Activated CD4-positive, alpha-beta T cell treated with anti-CD3 and anti-CD28 coated beads, Interleukin-2, amount 50 U/mL, for 1 hour (primary cell): ENCODE measurements around the gene SLC38A9.
"Not testable (repeated sequence)": the region's sequence is repeated elsewhere in the genome, so short reads cannot be mapped to it uniquely, and the experiment has no call there.

ENCODE experiments used
- DNase-seq: peaks from one replicate; pipeline ENCODE4 v3.0.0-alpha.2; 2020

The SLC38A9 gene, protein sequence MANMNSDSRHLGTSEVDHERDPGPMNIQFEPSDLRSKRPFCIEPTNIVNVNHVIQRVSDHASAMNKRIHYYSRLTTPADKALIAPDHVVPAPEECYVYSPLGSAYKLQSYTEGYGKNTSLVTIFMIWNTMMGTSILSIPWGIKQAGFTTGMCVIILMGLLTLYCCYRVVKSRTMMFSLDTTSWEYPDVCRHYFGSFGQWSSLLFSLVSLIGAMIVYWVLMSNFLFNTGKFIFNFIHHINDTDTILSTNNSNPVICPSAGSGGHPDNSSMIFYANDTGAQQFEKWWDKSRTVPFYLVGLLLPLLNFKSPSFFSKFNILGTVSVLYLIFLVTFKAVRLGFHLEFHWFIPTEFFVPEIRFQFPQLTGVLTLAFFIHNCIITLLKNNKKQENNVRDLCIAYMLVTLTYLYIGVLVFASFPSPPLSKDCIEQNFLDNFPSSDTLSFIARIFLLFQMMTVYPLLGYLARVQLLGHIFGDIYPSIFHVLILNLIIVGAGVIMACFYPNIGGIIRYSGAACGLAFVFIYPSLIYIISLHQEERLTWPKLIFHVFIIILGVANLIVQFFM

DNA sequence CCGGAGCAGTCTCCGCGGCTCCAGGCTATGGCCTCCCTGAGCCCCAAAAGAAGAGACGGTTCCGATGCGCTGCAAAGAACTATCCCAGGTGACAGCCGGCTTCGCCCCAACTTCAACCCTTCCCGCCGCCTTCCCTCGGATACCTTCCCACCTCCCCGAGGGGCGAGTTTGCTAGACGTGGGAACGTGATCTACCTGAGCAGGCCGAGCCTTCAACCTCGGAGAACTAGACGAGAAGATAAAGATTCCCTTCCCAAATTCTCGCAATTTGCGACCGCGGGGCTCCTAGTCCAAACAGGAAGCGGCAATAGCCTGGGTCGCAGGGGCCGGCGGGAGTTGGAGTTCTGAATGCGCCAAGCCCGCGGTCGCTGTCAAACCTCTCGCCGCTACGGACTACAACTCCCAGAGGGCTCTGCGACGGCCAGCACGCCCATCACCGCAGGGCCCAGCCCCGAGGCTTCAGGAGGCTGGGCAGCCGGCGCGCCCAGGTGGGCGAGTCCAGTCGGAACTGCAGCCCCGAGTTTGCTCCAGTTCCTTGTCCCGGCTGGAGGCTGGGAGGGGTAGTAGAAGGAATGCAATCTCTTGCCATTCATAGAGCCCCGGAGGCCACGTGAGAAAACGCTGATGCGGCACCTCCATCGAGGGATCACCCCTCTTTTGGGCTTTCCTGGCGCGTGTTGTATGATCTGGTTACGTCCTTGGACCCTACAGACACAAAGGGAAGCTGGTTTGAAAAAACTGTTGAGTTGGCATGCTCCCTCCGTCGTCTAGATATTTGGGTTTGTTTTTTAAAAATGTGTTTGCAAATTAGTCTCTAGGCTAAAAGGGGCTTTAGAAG, at the start of gene SLC38A9:
Gene SLC38A9 (minus strand): TSS at position 302 of the 837 bp plus-strand sequence. CDS start 14,366 bp downstream, outside the sequence.
- DNase-seq: peak; percentile 91

DNA sequence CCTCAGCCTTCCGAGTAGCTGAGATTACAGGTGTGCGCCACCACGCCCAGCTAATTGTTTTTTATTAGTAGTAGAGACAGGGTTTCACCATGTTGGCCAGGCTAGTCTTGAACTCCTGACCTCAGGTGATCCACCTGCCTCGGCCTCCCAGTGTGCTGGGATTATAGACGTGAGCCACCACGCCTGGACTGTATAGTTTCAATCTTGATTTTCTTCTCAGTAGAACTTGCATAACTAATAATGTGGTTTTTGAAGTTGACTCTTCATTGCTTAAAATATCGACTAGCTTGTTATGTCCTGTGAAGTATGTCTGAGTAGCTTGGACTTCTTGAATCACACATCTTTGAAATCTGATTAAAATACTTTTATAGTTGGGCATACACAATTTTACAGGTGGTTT, 49.6 kb upstream of the SLC38A9 start:
- not testable (repeated sequence) for DNase-seq

DNA sequence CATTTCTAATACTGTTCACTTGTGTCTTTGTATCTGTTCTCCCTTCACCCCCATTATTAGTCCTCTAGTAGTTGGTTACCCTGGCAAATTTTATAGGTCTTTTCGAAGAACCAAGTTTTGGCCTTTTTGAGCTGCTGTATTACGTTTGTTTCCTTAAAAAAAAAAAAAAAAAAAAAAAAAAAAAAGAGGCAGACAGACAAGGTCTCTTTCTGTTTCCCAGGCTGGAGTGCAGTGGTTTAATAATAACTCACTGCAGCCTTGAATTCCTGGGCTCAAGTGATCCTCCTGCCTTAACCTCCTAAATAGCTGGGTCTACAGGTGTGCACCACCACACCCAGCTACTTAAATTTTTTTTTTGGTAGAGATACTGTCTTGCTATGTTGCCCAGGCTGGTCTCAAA, 46.6 kb upstream of the SLC38A9 start:
- no peak for DNase-seq

DNA sequence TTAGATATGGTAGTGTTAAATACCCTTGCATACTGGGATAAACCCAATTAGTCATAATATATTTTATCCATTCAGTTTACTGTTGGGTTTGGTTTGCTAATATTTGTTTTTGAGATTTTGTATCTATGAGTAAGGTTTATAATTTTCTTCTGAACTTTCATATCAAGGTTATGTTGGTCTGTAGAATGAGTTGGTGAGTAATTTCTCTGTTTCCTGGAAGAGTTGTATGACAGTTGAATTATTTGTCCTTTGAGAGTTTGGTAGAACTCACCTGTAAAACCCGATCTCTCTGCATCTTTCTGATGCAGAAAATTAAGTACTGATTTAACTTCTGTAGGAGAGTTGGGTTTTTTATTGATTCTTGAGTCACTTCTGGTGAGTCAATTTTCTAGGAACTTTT, 46.1 kb upstream of the SLC38A9 start:
- DNase-seq: no peak

DNA sequence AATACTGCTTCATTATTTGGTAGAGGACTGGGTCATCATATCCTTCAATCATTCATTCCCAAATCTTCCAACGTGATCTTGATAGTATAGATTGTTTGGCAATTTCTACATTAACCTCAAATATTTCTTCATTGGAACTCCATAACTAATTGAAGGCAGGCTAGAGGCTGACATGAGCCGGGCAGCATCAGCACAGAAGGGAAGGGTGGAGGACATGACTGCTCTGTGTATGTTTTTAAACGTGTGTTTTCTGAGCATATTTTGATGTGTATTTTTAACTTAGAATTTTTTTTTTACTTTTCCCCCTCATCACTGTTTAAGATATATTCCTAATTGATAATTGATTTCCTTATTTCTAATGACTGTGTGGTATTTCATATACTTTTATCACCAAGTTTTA, 38.4 kb upstream of the SLC38A9 start:
- no peak for DNase-seq

DNA sequence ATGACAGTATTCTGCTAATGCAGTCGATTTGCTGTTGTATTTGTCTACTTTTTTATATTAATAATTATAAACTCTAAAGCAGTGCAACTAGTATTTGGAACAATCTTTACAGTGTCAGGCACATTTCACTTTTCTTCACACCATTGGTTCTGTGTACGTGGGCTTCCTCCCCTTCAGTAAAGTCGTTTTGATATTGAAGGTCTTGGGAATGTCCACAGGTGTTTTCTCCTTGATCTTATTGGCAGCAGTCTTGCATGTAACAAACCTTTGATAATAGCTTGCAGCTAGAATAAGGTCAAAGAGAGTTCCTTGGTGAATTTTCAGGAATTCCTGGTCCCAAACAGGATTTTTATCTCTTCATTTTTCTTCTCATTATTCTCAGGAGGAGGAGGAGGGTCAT, 37.9 kb upstream of the SLC38A9 start:
- DNase-seq: no peak

DNA sequence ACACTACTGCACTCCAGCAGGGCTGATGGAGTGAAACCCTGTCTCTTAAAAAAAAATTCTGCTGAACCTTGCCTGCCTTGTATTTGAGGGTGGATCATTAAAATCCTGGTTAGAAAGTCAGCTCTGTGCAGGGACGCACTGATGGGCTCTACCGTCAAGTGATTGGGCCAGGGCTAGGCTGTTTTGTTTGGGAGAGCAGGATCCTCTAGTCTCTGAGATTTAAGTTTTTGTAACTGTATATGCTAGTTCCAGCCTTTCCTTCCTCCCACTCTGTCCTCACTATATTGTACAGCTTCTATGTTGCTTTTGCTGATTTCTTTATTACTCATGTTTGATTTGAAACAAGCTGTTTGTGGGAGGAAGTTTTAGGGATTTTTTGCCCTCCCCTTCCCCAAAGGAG, 37.3 kb upstream of the SLC38A9 start:
- no peak for DNase-seq

DNA sequence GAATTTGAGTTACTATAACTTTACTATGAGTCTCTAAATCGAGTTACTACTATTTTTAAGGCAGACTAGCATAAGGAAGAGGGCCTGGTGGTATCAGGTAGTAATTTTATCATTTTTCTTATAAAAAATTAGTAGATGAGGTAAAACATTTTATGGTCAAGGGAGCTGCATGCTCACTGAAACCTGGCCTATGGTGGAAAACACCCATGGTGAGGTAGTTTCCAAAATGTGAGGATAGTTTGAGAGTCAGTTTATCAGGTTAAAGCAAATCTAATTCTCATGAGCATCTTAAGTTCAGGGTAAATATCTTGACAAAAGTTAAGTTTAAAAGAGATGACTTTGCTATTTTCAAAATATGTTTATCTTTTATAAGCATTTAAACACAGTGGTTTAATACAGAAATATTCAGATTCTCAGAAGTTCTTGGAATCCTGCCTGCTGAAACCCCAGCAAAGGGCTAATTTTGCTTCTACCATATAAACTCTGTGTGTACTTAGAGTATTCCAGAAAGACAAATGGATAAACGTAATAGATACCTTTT, 35.7 kb upstream of the SLC38A9 start:
- no peak for DNase-seq

DNA sequence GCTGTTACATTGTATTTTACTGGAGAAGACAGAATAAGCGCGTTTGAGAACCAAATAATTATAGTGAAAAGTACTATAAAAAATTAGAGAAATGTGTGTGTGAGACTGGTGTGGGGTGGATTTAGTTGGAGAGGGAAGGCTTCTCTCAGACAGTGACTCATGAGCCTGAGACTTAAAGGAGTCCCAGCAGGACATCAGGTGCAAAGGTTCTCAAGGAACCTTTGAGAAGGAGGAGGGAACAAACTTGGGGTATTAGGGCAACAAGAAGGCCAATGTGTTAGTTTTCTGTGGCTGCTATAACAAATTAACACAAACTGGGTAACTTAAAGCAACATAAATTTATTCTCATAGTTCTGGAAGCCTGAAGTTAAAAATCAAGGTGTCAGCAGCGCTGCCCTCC, 30.7 kb upstream of the SLC38A9 start:
- no peak for DNase-seq

DNA sequence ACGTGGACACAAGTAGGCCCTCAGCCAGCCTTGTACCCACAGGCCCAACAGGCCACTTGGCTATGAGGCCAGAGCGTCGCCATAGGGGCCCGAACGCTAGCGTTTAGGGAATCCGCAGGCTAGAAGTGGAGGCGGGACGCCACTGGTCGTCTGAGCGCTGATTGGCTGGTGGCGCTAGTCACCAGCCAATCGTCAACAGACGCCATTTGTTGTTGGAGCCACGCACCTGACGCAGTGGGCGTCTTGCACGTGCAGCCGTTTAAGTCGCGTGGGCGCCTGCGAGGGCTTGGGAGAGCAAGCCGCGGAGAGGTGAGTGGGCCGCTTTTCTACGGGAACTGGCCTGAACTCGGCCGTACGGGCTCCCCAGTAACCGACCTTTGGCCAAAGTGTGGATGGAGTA, 25.7 kb upstream of the SLC38A9 start, which contains the start of gene DDX4:
Gene DDX4 (plus strand): TSS at position 269 of the 400 bp plus-strand sequence. CDS start 903 bp downstream, outside the sequence.
- no peak for DNase-seq

DNA sequence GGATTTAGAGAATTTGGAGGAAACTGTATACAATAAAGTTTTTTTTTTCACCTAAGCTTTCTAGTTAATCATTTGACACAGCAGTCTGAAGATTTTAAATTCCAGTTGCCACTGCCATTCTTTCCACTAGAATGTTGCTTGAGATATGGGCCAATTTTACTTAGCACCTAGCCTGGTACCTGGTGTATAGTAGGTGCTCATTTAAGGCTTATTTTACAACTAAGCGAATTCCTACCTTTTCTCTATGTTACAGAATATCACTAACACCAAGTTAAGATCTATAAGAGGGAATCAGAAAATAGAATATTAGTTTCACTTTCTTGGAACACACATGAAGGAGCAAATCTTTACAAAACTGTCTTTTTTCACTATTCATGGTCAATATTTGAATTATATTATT, 22.5 kb upstream of the SLC38A9 start:
- no peak for DNase-seq

DNA sequence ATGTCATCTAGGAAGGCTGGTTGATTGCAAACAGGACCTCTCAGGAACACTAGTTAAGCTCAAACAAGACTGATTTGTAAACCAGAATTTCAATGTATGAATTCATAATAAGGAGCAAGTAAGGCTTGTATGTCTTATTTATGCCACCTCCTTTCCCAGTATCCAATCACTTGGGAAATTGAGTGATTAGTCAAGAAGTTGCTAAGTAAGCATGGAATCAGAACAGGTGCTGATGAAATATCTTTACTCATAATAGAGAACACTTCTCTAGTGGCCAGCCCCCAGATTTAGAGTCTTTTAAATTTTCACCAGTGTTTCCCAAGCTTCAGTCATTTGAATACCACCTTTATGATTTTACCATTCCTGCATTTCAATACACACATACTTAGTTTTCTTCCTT, 20.5 kb upstream of the SLC38A9 start:
- no peak for DNase-seq

DNA sequence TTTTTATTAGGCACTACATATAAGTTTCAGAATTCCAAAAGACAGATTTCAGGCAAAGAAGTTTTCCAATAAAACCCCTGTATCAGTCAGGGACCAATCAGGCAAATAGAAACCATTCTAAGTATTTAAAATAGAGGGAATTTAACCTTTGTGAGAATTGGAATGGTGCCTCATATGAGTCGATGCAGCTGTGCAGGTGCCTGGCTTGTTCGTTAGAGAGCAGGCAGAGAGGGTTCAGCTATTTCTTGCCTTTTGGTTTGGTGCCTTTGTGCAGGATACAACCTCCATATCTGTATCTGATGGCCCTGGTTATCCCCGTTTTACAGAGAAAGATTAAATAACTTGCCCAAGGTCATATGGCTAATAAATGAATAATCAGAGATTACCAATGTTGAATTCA, 19.7 kb upstream of the SLC38A9 start:
- DNase-seq: no peak

DNA sequence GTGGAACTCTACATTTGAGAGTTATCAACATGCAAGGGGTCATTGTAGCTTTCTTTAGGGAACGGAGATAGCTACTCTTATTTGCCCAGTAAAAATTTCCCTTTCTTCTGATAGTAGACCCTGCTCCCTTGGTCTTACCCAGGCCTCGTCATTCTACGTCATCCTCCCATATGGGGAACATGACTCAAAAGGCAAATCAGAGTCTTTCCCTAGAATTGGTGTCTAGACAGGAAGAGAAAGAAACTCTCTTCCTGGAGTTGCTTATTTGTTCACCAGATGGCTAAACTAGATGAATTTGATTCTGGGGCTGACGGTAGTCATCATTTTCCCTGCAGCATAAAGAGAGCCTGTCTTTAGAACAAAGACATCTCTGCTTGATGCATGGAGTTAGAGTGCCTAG, 12.2 kb upstream of the SLC38A9 start:
- no peak for DNase-seq

DNA sequence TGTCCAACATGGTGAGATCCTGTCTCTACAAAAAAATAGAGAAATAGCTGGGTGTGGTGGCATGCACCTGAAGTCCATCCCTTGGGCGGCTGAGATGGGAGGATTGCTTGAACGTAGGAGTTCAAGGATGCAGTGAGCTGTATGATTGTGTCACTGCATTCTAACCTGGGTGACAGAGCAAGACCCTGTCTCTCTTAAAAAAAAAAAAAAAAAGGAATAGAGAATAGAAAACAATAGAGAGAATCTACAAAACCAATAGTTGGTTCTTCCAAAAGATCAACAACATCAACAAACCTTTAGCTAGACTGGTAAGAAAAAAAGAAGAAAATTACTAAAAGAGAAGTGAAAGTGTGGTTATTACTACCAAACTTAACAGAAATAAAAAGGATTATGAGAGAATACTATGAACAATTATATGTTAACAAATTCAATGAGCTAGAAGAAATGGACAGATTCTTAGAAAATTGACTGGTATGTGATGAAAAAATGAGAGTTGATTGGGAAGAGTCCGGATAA, 8.1 kb upstream of the SLC38A9 start:
- DNase-seq: no peak

DNA sequence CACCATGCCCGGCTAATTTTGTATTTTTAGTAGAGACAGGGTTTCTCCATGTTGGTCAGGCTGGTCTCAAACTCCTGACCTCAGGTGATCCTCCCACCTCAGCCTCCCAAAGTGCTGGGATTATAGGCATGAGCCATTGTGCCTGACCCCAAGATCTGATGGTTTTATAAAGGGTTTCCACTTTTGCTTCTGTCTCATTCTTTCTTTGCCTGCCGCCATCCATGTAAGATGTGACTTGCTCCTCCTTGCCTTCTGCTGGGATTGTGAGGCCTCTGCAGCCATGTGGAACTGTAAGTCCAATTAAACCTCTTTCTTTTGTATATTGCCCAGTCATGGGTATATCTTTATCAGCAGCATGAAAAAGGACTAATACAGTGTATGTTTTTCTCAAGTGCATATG, 6.9 kb upstream of the SLC38A9 start:
- DNase-seq: not testable (repeated sequence)

DNA sequence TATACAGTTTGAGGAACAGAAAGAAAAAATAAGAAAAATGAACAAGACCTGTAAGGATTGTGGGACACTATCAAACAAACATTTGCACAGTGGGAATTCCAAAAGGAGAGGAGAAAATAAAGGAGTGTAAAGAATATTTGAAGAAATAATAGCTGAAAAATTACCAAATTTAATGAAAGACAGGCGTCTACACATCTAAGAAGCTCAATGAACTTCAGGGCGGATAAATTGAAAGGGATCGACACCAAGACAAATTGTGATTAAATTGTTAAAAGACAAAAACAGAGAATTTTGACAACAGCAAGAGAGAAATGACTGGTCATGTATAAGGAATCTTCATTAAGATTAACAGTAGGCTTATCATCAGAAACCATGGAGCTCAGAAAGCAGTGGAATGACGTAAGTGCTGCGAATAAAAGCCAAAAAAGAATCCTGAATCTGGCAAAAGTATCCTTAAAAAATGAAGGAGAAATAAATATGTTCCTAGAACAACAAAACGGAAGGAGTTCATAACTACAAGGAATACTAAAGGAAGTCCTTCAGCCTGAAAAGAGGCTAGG, 3.5 kb upstream of the SLC38A9 start:
- DNase-seq: no peak

DNA sequence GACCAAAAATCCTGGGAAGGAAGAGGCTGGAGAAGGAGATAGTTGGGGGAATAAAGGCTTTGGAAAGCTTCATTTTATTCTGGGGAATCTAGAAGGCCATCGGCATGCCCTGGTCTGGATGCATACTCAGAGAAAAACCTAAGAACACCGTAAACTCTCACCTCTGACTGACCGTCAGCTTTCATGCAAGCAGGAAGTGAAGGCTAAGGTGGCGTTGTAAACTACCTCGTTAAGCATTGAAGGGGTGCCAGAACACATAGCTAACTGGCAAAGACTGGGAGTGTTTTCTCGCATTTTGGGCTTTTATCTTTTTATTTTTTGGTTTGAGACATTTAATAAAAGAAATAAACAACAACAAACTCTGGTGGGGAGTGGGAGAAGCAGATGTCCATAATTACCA, 2.6 kb upstream of the SLC38A9 start:
- DNase-seq: no peak

DNA sequence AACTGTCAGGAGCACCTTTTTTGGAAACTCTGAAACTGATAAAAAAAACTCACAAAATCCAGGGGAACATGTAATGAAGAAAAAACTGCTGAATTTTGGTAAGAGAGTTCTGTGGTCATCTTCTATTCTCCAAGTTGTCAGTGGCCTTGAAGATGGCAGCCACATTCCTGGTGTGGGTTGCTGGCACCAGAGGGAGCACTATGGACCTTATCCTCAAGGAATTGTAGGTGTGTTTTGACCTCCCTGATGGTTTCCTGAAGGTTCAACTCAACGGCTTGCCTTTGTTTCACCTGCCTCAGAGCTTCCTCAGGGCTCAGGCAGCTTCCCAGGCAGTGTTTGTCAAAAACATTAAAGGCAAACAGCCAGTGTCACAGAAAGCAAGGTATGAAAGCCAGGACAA, 2.2 kb upstream of the SLC38A9 start:
- DNase-seq: no peak

DNA sequence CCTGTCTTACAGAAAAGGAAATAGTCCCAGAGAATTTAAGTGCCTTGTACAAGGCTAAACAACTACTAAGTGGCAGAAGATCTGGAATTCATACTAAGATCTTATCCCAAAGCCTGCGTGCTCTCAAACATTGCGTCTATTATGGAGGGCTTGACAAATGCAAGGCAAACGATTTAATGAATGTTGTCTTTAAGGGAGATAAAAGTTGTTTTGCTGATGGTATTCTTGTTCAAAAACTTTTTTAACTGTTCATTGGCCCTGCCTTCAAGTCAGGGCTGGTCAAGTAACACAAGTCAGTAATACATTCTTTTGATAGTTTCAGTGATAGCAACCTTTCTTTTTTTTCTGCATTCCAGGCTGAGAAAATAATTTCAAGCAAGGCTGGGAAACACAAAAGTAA, 1.7 kb upstream of the SLC38A9 start:
- no peak for DNase-seq

DNA sequence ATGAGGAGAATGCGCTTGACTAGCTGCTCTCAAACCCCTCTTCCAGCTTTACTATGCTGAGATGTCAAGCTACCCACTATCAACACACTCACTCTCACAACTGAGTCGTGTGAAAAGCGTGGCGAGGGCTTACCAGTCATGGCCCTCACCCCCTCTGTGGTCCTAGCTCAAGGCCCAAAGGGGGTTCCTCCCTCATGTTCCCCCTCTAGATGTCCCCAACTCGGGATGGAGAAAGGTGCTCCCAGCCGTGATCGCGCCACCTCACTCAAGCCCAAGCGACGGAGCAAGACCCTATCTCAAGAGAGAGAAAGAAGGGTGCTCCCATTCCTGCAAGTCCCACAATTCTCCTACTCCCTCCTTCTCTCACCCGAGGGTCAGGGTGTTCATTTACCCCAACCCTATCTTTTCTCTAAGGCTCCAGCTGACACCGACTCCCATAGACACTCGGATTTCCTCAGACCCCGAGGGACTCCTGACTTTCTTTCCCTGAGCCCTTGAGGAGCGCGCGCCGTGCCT, 559 bp downstream of the SLC38A9 start:
- DNase-seq: peak; percentile 3

DNA sequence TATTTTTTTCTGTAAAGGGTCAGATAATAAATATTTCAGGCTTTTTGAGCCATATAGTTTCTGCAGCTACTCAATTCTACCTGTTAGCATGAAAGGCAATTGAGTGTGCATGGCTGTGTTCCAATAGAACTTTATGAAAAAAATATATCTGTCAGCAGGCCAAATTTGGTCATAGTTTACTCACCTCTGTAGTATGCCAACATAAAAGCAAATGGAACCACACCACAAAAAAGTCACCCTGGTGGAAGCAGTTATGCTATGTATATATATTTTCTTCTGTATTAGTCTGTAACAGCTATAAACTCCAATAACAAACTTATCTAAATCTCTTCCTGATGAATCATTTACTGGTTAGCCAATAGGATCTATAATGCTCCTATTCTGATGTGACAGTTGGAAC, 3.4 kb downstream of the SLC38A9 start:
- no peak for DNase-seq

DNA sequence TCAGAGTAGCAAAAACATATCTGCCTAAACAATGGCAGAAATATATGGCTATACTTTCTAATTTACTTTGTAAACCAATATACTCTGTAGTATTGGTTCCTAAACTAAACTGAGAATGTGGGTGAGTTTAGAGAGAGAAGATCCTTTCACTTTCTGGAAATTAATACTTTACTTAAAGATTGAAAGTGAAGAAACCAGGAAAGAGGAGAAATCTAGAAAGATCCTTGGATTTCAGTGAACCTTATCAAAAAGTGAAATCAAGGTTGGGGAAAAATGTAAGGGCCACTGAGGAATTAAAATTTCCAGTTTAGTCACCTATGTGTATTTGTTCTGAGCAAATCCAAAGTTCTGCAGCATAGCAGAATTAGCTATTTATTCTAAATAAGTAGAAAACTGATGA, 5.9 kb downstream of the SLC38A9 start:
- DNase-seq: no peak
